HCT116 (cell line): ENCODE measurements around the gene GALNT5. TPM values are rescaled to one million over a fixed set of nuclear protein-coding genes. Genes with fewer than 3 reads are reported as not detected.

ENCODE experiments used
- ATAC-seq: fragments of 200-7000 bp; cut with Tn5 transposase; 2 replicates; pipeline ENCODE4 v1.9.1; 2020; ENCODE audit warnings: mild to moderate bottlenecking, moderate library complexity
- BruUV-seq: library from RNA; stranded (reverse); fragments of 400-500 nt; replicated peaks from 2 replicates; lab custom pipeline; 2021; lab: Mats Ljungman, UMichigan
- CTCF ChIA-PET: fragments of 300-600 bp; sonication (Branson Sonifier 250); formaldehyde crosslinking; loops from one replicate; lab custom pipeline; 2021; ENCODE audit warnings: antibody characterized with exemption; lab: Charles Lee
- POLR2A ChIA-PET: fragments of 300-600, 350-600 bp; sonication (Branson Sonifier 250); formaldehyde crosslinking; loops from one replicate; lab custom pipeline; 2021; ENCODE audit warnings: antibody characterized with exemption; lab: Charles Lee
- RAD21 ChIA-PET, 2 experiments: fragments of 300-600 bp; sonication (Branson Sonifier 250); formaldehyde crosslinking; loops; one replicate each; lab custom pipeline; 2023; ENCODE audit warnings: low total read pairs in 2 of 2; ENCODE audit not compliant: uncharacterized antibody in 2 of 2, unreplicated experiment in 2 of 2, low non-redundant PET in 1 of 2; lab: Charles Lee
- DNase-seq: peaks from one replicate; pipeline ENCODE4 v3.0.0-alpha.2; 2010; ENCODE audit warnings: low read depth, low spot score
- H2AFZ ChIP-seq: fragments of 200-600 bp; shearing (Covaris generic), sonication (generic); 2 replicates; pipeline ENCODE4 v1.6.1; 2017; ENCODE audit warnings: low read depth, mixed run types, mixed read lengths, antibody characterized with exemption, low read length; ENCODE audit not compliant: poor library complexity, severe bottlenecking
- H3K27ac ChIP-seq: 2 replicates; pipeline ENCODE4 v1.5.1; 2012; ENCODE audit warnings: low read depth, low read length
- H3K27me3 ChIP-seq: fragments of 200-600 bp; sonication (generic); 2 replicates; pipeline ENCODE4 v1.6.1; 2016; ENCODE audit warnings: mixed run types, low read length, mixed read lengths; ENCODE audit not compliant: insufficient read depth
- H3K36me3 ChIP-seq, 2 experiments: fragments of 200-500 bp in 1 of 2; fragments of 200-600 bp in 1 of 2; sonication (Bioruptor generic) in 1 of 2; sonication (generic) in 1 of 2; 2 replicates each; pipeline versions ENCODE4 v1.5.1 to v1.6.1; 2014 to 2016; ENCODE audit warnings: low read length in 2 of 2, inconsistent platforms in 1 of 2, mixed read lengths in 1 of 2, mixed run types in 1 of 2; ENCODE audit not compliant: insufficient read depth in 2 of 2, control insufficient read depth in 1 of 2
- H3K4me1 ChIP-seq, 2 experiments: fragments of 200-600 bp in 1 of 2; sonication (generic) in 1 of 2; 2 replicates each; pipeline versions ENCODE4 v1.5.1 to v1.6.1; 2012 to 2017; ENCODE audit warnings: low read length in 2 of 2, inconsistent platforms in 1 of 2, mild to moderate bottlenecking in 1 of 2, mixed read lengths in 1 of 2, mixed run types in 1 of 2, moderate library complexity in 1 of 2; ENCODE audit not compliant: insufficient read depth in 2 of 2, control insufficient read depth in 1 of 2
- H3K4me2 ChIP-seq: fragments of 200-600 bp; sonication (generic); 2 replicates; pipeline ENCODE4 v1.6.1; 2017; ENCODE audit warnings: mixed run types, low read length, mixed read lengths
- H3K4me3 ChIP-seq, 2 experiments: fragments of 200-600 bp in 1 of 2; sonication (generic) in 1 of 2; replicated peaks in 1 of 2; 2 replicates each; pipeline ENCODE4 v1.5.1; 2011 to 2016; ENCODE audit warnings: low read length in 2 of 2, control low read depth in 1 of 2, low read depth in 1 of 2, mild to moderate bottlenecking in 1 of 2, mixed read lengths in 1 of 2, mixed run types in 1 of 2
- H3K79me2 ChIP-seq: fragments of 200-600 bp; sonication (generic); 2 replicates; pipeline ENCODE4 v1.6.1; 2017; ENCODE audit warnings: mild to moderate bottlenecking, mixed run types, low read length, moderate library complexity, mixed read lengths; ENCODE audit not compliant: insufficient read depth
- H3K9ac ChIP-seq: fragments of 200-600 bp; sonication (generic); 2 replicates; pipeline ENCODE4 v1.6.1; 2016; ENCODE audit warnings: low read length, mixed read lengths
- H3K9me2 ChIP-seq: fragments of 200-600 bp; sonication (generic), shearing (Covaris generic); 2 replicates; pipeline ENCODE4 v1.6.1; 2017; ENCODE audit warnings: mixed run types, mild to moderate bottlenecking, moderate library complexity; ENCODE audit not compliant: insufficient read depth
- H3K9me3 ChIP-seq, 2 experiments: fragments of 200-500 bp in 1 of 2; fragments of 200-600 bp in 1 of 2; sonication (Bioruptor generic) in 1 of 2; sonication (generic) in 1 of 2; 2 replicates each; pipeline ENCODE4 v1.6.1; 2014 to 2017; ENCODE audit warnings: low read length in 2 of 2, mixed read lengths in 2 of 2, inconsistent platforms in 1 of 2, low read depth in 1 of 2, mild to moderate bottlenecking in 1 of 2, mixed run types in 1 of 2, moderate library complexity in 1 of 2; ENCODE audit not compliant: control insufficient read depth in 1 of 2, insufficient read depth in 1 of 2
- H4K20me1 ChIP-seq: fragments of 200-600 bp; sonication (generic), shearing (Covaris generic); 2 replicates; pipeline ENCODE4 v1.6.1; 2017; ENCODE audit warnings: mixed run types, mild to moderate bottlenecking, moderate library complexity; ENCODE audit not compliant: insufficient read depth
- CBX3 ChIP-seq: IDR thresholded peaks from 2 replicates; pipeline ENCODE4 v1.6.1; 2012; ENCODE audit warnings: low read depth
- CEBPB ChIP-seq: IDR thresholded peaks from 2 replicates; pipeline ENCODE4 v1.6.1; 2012; ENCODE audit warnings: low read depth
- EZH2 ChIP-seq: fragments of 200-600 bp; sonication (generic); IDR thresholded peaks from 2 replicates; pipeline ENCODE4 v1.6.1; 2017; ENCODE audit warnings: antibody characterized with exemption, mixed run types
- POLR2AphosphoS5 ChIP-seq: IDR thresholded peaks from 2 replicates; pipeline ENCODE4 v1.6.1; 2011; ENCODE audit warnings: mild to moderate bottlenecking, low read depth, low read length, moderate library complexity
- SP1 ChIP-seq: IDR thresholded peaks from 2 replicates; pipeline ENCODE4 v1.6.1; 2012; ENCODE audit warnings: low read depth
- intact Hi-C: fragments of 100-400 bp; cut with micrococcal nuclease; formaldehyde crosslinking; loops from 2 replicates; pipeline ENCODE4 v1.10.0; 2022
- total RNA-seq: library from RNA; stranded (reverse); gene quantifications from one replicate; pipeline ENCODE4 v1.2.1, GENCODE V29; 2021; ENCODE audit not compliant: unreplicated experiment
- TF ChIP-seq, protein P1 (sequence below), 3 experiments: fragments of 200-600 bp in 1 of 3; sonication (generic) in 1 of 3; IDR thresholded peaks in 2 of 3; conservative IDR thresholded peaks in 1 of 3; 2 replicates each; pipeline ENCODE4 v1.5.1; 2012 to 2017; ENCODE audit warnings: low read depth in 2 of 3, low read length in 2 of 3, antibody characterized with exemption in 1 of 3, borderline replicate concordance in 1 of 3, control low read depth in 1 of 3, mild to moderate bottlenecking in 1 of 3, mixed read lengths in 1 of 3, mixed run types in 1 of 3, moderate library complexity in 1 of 3; ENCODE audit not compliant: insufficient read depth in 1 of 3
- TF ChIP-seq, protein P2 (sequence below): IDR thresholded peaks from 2 replicates; pipeline ENCODE4 v1.6.1; 2012; ENCODE audit warnings: low read depth

GALNT5 gene
- total RNA-seq, 1 experiment from 2014 or later = 3.9 TPM

DNA sequence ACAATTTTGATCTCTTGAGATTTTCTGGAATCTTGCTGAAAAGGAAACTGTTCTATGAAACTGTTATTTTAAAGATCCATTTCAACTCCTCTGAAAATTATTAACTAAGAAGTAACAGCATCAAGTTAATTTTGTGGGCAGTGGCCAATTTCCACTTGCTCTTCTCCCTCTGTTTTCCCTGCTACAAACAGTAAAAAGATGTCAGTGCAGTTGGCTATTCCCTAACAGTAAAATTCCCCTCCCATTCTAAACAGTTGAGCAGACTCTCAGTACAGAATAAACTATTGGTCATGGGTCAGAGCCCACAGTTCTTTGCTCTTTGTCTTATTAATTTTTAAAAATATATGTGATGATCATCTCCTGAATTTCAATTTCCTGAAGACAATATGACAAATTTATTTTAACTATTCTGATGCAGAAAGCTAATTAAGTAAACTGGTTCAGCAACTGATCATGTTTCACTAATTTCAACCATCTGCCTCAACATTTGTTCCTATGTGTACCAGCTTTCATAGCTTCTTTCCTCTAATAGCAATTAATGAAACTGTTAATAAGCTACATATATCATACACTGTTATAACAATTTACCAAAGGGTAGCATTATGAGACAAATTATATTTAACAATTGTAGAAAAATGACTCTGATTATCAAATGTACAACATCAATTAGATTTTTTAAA, 41.1 kb upstream of the GALNT5 start (continued):
- TF ChIP-seq, protein P1, sequence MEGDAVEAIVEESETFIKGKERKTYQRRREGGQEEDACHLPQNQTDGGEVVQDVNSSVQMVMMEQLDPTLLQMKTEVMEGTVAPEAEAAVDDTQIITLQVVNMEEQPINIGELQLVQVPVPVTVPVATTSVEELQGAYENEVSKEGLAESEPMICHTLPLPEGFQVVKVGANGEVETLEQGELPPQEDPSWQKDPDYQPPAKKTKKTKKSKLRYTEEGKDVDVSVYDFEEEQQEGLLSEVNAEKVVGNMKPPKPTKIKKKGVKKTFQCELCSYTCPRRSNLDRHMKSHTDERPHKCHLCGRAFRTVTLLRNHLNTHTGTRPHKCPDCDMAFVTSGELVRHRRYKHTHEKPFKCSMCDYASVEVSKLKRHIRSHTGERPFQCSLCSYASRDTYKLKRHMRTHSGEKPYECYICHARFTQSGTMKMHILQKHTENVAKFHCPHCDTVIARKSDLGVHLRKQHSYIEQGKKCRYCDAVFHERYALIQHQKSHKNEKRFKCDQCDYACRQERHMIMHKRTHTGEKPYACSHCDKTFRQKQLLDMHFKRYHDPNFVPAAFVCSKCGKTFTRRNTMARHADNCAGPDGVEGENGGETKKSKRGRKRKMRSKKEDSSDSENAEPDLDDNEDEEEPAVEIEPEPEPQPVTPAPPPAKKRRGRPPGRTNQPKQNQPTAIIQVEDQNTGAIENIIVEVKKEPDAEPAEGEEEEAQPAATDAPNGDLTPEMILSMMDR (IDR thresholded peaks at IDR 0.05 in 2 of 3, conservative IDR thresholded peaks at IDR 0.05 in 1 of 3; ENCODE audit: borderline replicate concordance in 1 of 3, insufficient read depth in 1 of 3, low read depth in 2 of 3, low read length in 2 of 3) = no peak
- TF ChIP-seq SP1 (no peak), EZH2 (no peak), POLR2AphosphoS5 (no peak), CBX3 (no peak), CEBPB (no peak)
- TF ChIP-seq, all 23 proteins: peak for 0

DNA sequence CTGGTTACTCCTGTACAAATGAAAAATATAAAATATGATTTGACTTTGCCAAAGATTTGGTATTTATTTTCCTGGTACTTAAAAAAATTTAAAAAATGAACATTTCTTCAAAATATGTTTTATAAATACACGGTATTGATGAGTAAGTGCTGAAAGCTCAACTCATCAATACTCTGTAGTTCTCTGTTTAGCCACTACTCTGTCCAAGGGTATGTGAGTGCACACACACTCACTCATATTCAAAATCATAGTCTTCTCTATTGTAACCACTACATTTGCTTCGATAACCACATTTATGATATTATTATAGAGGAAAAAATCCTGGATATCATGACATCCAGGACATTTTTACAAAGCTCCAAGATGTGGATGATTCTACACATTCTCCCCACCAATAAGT, 40.1 kb upstream of the GALNT5 start:
- POLR2A ChIA-PET = no interaction called here

More for the DNA sequence above, 40.1 kb upstream of the GALNT5 start:
- no peak overlapping the region for H3K4me3 ChIP-seq
- H3K27ac ChIP-seq = no peak overlapping the region
- no peaks in the 10 kb centered on the region for H3K4me1 ChIP-seq
- intact Hi-C loops = no loop called here
- ATAC-seq (no peak; the same call in 1 of the 2 replicates), DNase-seq (no peak)
- H3K9me3 ChIP-seq = no peaks in the 10 kb centered on the region
- no peaks in the 10 kb centered on the region for H3K79me2 ChIP-seq
- H3K4me2 ChIP-seq = no peak overlapping the region
- no peak overlapping the region for H3K9ac ChIP-seq
- H3K9me2 ChIP-seq = no peaks in the 10 kb centered on the region
- no TSS peak for BruUV-seq
- CTCF ChIA-PET = no interaction called here
- H4K20me1 ChIP-seq = no peaks in the 10 kb centered on the region
- H3K27me3 ChIP-seq = no peaks in the 10 kb centered on the region
- TF ChIP-seq, protein P2, sequence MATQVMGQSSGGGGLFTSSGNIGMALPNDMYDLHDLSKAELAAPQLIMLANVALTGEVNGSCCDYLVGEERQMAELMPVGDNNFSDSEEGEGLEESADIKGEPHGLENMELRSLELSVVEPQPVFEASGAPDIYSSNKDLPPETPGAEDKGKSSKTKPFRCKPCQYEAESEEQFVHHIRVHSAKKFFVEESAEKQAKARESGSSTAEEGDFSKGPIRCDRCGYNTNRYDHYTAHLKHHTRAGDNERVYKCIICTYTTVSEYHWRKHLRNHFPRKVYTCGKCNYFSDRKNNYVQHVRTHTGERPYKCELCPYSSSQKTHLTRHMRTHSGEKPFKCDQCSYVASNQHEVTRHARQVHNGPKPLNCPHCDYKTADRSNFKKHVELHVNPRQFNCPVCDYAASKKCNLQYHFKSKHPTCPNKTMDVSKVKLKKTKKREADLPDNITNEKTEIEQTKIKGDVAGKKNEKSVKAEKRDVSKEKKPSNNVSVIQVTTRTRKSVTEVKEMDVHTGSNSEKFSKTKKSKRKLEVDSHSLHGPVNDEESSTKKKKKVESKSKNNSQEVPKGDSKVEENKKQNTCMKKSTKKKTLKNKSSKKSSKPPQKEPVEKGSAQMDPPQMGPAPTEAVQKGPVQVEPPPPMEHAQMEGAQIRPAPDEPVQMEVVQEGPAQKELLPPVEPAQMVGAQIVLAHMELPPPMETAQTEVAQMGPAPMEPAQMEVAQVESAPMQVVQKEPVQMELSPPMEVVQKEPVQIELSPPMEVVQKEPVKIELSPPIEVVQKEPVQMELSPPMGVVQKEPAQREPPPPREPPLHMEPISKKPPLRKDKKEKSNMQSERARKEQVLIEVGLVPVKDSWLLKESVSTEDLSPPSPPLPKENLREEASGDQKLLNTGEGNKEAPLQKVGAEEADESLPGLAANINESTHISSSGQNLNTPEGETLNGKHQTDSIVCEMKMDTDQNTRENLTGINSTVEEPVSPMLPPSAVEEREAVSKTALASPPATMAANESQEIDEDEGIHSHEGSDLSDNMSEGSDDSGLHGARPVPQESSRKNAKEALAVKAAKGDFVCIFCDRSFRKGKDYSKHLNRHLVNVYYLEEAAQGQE = no peak
- TF ChIP-seq, protein P1 (IDR thresholded peaks at IDR 0.05 in 2 of 3, conservative IDR thresholded peaks at IDR 0.05 in 1 of 3; ENCODE audit: borderline replicate concordance in 1 of 3, insufficient read depth in 1 of 3, low read depth in 2 of 3, low read length in 2 of 3) = peak in 1 of 3 experiments; percentile 12; a peak in 1 of 6 replicates
- no peak overlapping the region for H2AFZ ChIP-seq
- RAD21 ChIA-PET = no interaction called here
- H3K36me3 ChIP-seq = no peaks in the 10 kb centered on the region
